Measurements from ENCODE around the gene XPC.
"Not testable (repeated sequence)": the region's sequence is repeated elsewhere in the genome, so short reads cannot be mapped to it uniquely, and the experiment has no call there.

XPC gene

GRCh38 chr3:14118400-14119381 lies 59.7 kb downstream of the XPC start:
- DNase-seq (ENCODE audit: low read depth) = no peak

- no peak for DNase-seq (ENCODE audit: low read depth)
Measured at GRCh38 chr3:14117468-14118399, 60.7 kb downstream of the XPC start.

- DNase-seq (ENCODE audit: low read depth) = no peak
Measured at GRCh38 chr3:14113965-14114635, 64.3 kb downstream of the XPC start.

GRCh38 chr3:14110699-14111098 lies 67.7 kb downstream of the XPC start:
- no peak for DNase-seq (ENCODE audit: low read depth)

GRCh38 chr3:14109821-14110220 lies 68.6 kb downstream of the XPC start:
- DNase-seq (ENCODE audit: low read depth) = not testable (repeated sequence)

- no peak for DNase-seq (ENCODE audit: low read depth)
Measured at GRCh38 chr3:14097616-14098391, 80.6 kb downstream of the XPC start.

GRCh38 chr3:14096742-14097141 lies 81.7 kb downstream of the XPC start:
- DNase-seq (ENCODE audit: low read depth) = no peak

All from stimulated activated CD8-positive, alpha-beta memory T cell treated with anti-CD3 and anti-CD28 coated beads, Interleukin-12 subunit alpha, Interleukin-12 subunit beta, amount 100 ng/mL, for 4 hours (primary cell).